GM18517 (cell line): ENCODE results near the gene CCDC74B.
"Not testable (repeated sequence)": the region's sequence is repeated elsewhere in the genome, so short reads cannot be mapped to it uniquely, and the experiment has no call there.

Experiments
- ATAC-seq: cut with Tn5 transposase; IDR thresholded peaks from one replicate; pipeline ENCODE4 v1.9.1; 2021; ENCODE audit warnings: mild to moderate bottlenecking, moderate library complexity; ENCODE audit not compliant: unreplicated experiment

Gene CCDC74B

DNA sequence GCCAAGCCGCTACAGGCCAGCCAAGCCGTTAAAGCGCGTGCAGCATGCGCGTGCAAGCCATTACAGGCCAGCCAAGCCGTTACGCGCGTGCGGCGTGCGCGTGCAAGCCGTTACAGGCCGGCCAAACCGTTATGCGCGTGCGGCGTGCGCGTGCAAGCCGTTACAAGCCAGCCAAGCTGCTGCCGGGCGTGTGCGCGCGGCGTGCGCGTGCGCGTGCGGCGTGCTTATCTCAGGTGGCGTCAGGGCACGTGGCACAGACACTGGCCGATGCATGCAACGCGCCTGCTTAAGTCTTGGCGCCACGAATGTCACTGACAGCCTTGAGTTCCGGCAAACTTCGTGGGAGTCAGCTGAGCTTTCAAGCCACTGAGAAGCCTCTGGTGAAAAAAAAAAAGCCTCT, 24.0 kb downstream of the CCDC74B start:
- not testable (repeated sequence) for ATAC-seq

DNA sequence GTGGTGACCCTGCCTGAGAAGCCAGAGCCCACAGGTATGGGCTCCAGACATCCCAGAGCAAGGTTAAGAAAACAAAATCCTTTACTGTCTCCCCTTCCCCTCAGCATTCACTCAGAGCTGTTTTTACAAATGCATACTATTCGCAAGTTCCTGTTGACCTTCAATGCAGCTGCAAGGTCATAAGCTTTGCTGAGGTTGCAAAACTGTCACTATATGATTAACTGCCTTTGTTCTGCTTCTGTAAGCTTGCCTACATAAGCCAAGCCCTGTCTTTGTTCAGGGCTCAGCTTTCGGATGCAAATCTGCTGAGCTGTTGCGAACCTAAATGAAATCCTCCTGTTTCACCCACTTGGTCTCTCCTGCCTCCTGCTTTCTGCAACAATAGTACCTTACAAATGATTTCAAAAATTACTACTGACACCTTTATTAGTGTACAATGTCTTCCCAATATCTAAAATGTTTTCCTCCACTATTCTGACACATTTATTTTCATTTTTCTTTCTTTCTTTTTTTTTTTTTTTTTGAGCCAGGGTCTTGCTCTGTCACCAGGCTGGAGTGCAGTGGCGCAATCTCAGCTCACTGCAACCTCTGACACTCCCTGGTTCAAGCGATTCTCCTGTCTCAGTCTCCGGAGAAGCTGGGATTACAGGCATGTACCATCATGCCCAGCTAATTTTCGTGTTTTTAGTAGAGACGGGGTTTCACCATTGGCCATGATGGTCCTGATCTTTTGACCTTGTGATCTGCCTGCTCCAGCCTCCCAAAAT, 42.1 kb downstream of the CCDC74B start:
- not testable (repeated sequence) for ATAC-seq
